ENCODE measurements around the gene QRFP. TPM values are rescaled to one million over a fixed set of nuclear protein-coding genes. Genes with fewer than 3 reads are reported as not detected.

Gene QRFP
- 0.15 TPM for polyA plus RNA-seq (2012; ENCODE audit: low read depth, missing spikeins)

GRCh38 chr9:130896233-130897014, at the start of gene QRFP:
Gene QRFP, minus strand, starts transcription at chr9:130896812. Its CDS starts 2,974 bp downstream, at chr9:130893838.
- TF ChIP-seq TAF1 (IDR thresholded peaks at IDR 0.05; ENCODE audit: low read depth, low read length) (no peak), POLR2A (IDR thresholded peaks at IDR 0.05; ENCODE audit: low read depth, low read length) (no peak), SPI1 (IDR thresholded peaks at IDR 0.05; ENCODE audit: low read depth, low read length) (no peak), POLR2AphosphoS5 (IDR thresholded peaks at IDR 0.05; ENCODE audit: low read depth, low read length) (no peak), POU2F2 (IDR thresholded peaks at IDR 0.05; ENCODE audit: low read depth, low read length) (no peak), PAX5 (IDR thresholded peaks at IDR 0.05; ENCODE audit: insufficient read depth, low read length, severe bottlenecking) (no peak)
- DNase-seq (ENCODE audit: insufficient read length, low spot score) (no peak), FAIRE-seq (no peak)

GRCh38 chr9:130945173-130945572, 48.6 kb upstream of the QRFP start:
- no peak for DNase-seq (ENCODE audit: insufficient read length, low spot score)
- TF ChIP-seq SPI1 (IDR thresholded peaks at IDR 0.05; ENCODE audit: low read depth, low read length): no peak
- TF ChIP-seq POLR2A (IDR thresholded peaks at IDR 0.05; ENCODE audit: low read depth, low read length): no peak
- TF ChIP-seq POU2F2 (IDR thresholded peaks at IDR 0.05; ENCODE audit: low read depth, low read length): no peak
- no peak for TF ChIP-seq PAX5 (IDR thresholded peaks at IDR 0.05; ENCODE audit: insufficient read depth, low read length, severe bottlenecking)
- no peak for TF ChIP-seq POLR2AphosphoS5 (IDR thresholded peaks at IDR 0.05; ENCODE audit: low read depth, low read length)
- TF ChIP-seq TAF1 (IDR thresholded peaks at IDR 0.05; ENCODE audit: low read depth, low read length): no peak
- no peak for FAIRE-seq

- TF ChIP-seq SPI1 (IDR thresholded peaks at IDR 0.05; ENCODE audit: low read depth, low read length): no peak
- no peak for TF ChIP-seq POU2F2 (IDR thresholded peaks at IDR 0.05; ENCODE audit: low read depth, low read length)
- no peak for FAIRE-seq
- DNase-seq (ENCODE audit: insufficient read length, low spot score): no peak
These were observed 48.0 kb upstream of the QRFP start for GRCh38 chr9:130944510-130945058.

- TF ChIP-seq POU2F2 (IDR thresholded peaks at IDR 0.05; ENCODE audit: low read depth, low read length): no peak
- TF ChIP-seq POLR2AphosphoS5 (IDR thresholded peaks at IDR 0.05; ENCODE audit: low read depth, low read length): no peak
- no peak for TF ChIP-seq TAF1 (IDR thresholded peaks at IDR 0.05; ENCODE audit: low read depth, low read length)
- TF ChIP-seq POLR2A (IDR thresholded peaks at IDR 0.05; ENCODE audit: low read depth, low read length): no peak
- TF ChIP-seq PAX5 (IDR thresholded peaks at IDR 0.05; ENCODE audit: insufficient read depth, low read length, severe bottlenecking): no peak
- no peak for TF ChIP-seq SPI1 (IDR thresholded peaks at IDR 0.05; ENCODE audit: low read depth, low read length)
- no peak for DNase-seq (ENCODE audit: insufficient read length, low spot score)
- FAIRE-seq: no peak
These were observed 47.2 kb upstream of the QRFP start for GRCh38 chr9:130943777-130944176.

GRCh38 chr9:130943221-130943620, 46.6 kb upstream of the QRFP start:
- DNase-seq (ENCODE audit: insufficient read length, low spot score): no peak
- TF ChIP-seq TAF1 (IDR thresholded peaks at IDR 0.05; ENCODE audit: low read depth, low read length): no peak
- no peak for TF ChIP-seq PAX5 (IDR thresholded peaks at IDR 0.05; ENCODE audit: insufficient read depth, low read length, severe bottlenecking)
- no peak for TF ChIP-seq POU2F2 (IDR thresholded peaks at IDR 0.05; ENCODE audit: low read depth, low read length)
- no peak for TF ChIP-seq POLR2A (IDR thresholded peaks at IDR 0.05; ENCODE audit: low read depth, low read length)
- TF ChIP-seq SPI1 (IDR thresholded peaks at IDR 0.05; ENCODE audit: low read depth, low read length): no peak
- TF ChIP-seq POLR2AphosphoS5 (IDR thresholded peaks at IDR 0.05; ENCODE audit: low read depth, low read length): no peak
- FAIRE-seq: no peak

GRCh38 chr9:130942679-130943078, 46.1 kb upstream of the QRFP start:
- DNase-seq (ENCODE audit: insufficient read length, low spot score) (no peak), FAIRE-seq (no peak)

GRCh38 chr9:130942084-130942483, 45.5 kb upstream of the QRFP start:
- DNase-seq (ENCODE audit: insufficient read length, low spot score): no peak
- TF ChIP-seq PAX5 (IDR thresholded peaks at IDR 0.05; ENCODE audit: insufficient read depth, low read length, severe bottlenecking) (no peak), POU2F2 (IDR thresholded peaks at IDR 0.05; ENCODE audit: low read depth, low read length) (no peak), POLR2A (IDR thresholded peaks at IDR 0.05; ENCODE audit: low read depth, low read length) (no peak), TAF1 (IDR thresholded peaks at IDR 0.05; ENCODE audit: low read depth, low read length) (no peak), POLR2AphosphoS5 (IDR thresholded peaks at IDR 0.05; ENCODE audit: low read depth, low read length) (no peak), SPI1 (IDR thresholded peaks at IDR 0.05; ENCODE audit: low read depth, low read length) (no peak)
- FAIRE-seq: no peak

More at GRCh38 chr9:130942679-130943078, 46.1 kb upstream of the QRFP start:
- no peak for TF ChIP-seq PAX5 (IDR thresholded peaks at IDR 0.05; ENCODE audit: insufficient read depth, low read length, severe bottlenecking)
- no peak for TF ChIP-seq POLR2A (IDR thresholded peaks at IDR 0.05; ENCODE audit: low read depth, low read length)
- no peak for TF ChIP-seq POU2F2 (IDR thresholded peaks at IDR 0.05; ENCODE audit: low read depth, low read length)
- no peak for TF ChIP-seq TAF1 (IDR thresholded peaks at IDR 0.05; ENCODE audit: low read depth, low read length)
- TF ChIP-seq SPI1 (IDR thresholded peaks at IDR 0.05; ENCODE audit: low read depth, low read length): no peak
- TF ChIP-seq POLR2AphosphoS5 (IDR thresholded peaks at IDR 0.05; ENCODE audit: low read depth, low read length): no peak

- peak; percentile 26 for FAIRE-seq
- TF ChIP-seq TAF1 (IDR thresholded peaks at IDR 0.05; ENCODE audit: low read depth, low read length): no peak
- TF ChIP-seq POLR2A (IDR thresholded peaks at IDR 0.05; ENCODE audit: low read depth, low read length): no peak
- TF ChIP-seq POLR2AphosphoS5 (IDR thresholded peaks at IDR 0.05; ENCODE audit: low read depth, low read length): no peak
- TF ChIP-seq POU2F2 (IDR thresholded peaks at IDR 0.05; ENCODE audit: low read depth, low read length): no peak
- no peak for TF ChIP-seq SPI1 (IDR thresholded peaks at IDR 0.05; ENCODE audit: low read depth, low read length)
- TF ChIP-seq PAX5 (IDR thresholded peaks at IDR 0.05; ENCODE audit: insufficient read depth, low read length, severe bottlenecking): no peak
- peak; percentile 87 for DNase-seq (ENCODE audit: insufficient read length, low spot score)
These were observed 44.3 kb upstream of the QRFP start for GRCh38 chr9:130940693-130941576.

Data from GM12891 (cell line).